CD4-positive, alpha-beta T cell treated with Interferon alpha-2 for 1 hour (primary cell): ENCODE results near the gene ARHGAP20.

Experiments used
- DNase-seq, 2 donors: peaks; one replicate each; pipeline ENCODE4 v3.0.0-alpha.2; 2020 to 2022

ARHGAP20 gene

GRCh38 chr11:110711776-110712658, at the start of gene ARHGAP20:
Gene ARHGAP20 (minus strand): TSS chr11:110712437. CDS start chr11:110712231, 206 bp downstream.
- DNase-seq, result peak; percentile 32 to 33

- no peak for DNase-seq
Observed at GRCh38 chr11:110761991-110762390, 49.8 kb upstream of the ARHGAP20 start.

GRCh38 chr11:110761131-110761530, 48.9 kb upstream of the ARHGAP20 start:
- no peak for DNase-seq

- DNase-seq, result no peak
Observed at GRCh38 chr11:110759972-110760381, 47.7 kb upstream of the ARHGAP20 start.

- DNase-seq, result no peak
Observed at GRCh38 chr11:110757962-110758755, 45.9 kb upstream of the ARHGAP20 start.

- no peak for DNase-seq
Observed at GRCh38 chr11:110757066-110757465, 44.8 kb upstream of the ARHGAP20 start.

GRCh38 chr11:110755941-110756340, 43.7 kb upstream of the ARHGAP20 start:
- DNase-seq, result no peak

GRCh38 chr11:110752890-110753289, 40.7 kb upstream of the ARHGAP20 start:
- no peak for DNase-seq

- DNase-seq, result no peak
Observed at GRCh38 chr11:110750100-110750499, 37.9 kb upstream of the ARHGAP20 start.

GRCh38 chr11:110747531-110747930, 35.3 kb upstream of the ARHGAP20 start:
- no peak for DNase-seq

GRCh38 chr11:110738641-110739040, 26.4 kb upstream of the ARHGAP20 start:
- no peak for DNase-seq

- no peak for DNase-seq
Observed at GRCh38 chr11:110737593-110737992, 25.4 kb upstream of the ARHGAP20 start.

GRCh38 chr11:110736171-110736553, 23.9 kb upstream of the ARHGAP20 start:
- DNase-seq, result no peak

GRCh38 chr11:110735455-110736170, 23.4 kb upstream of the ARHGAP20 start:
- no peak for DNase-seq

- no peak for DNase-seq
Observed at GRCh38 chr11:110734790-110735189, 22.6 kb upstream of the ARHGAP20 start.

GRCh38 chr11:110730773-110731172, 18.5 kb upstream of the ARHGAP20 start:
- no peak for DNase-seq

GRCh38 chr11:110728883-110729282, 16.6 kb upstream of the ARHGAP20 start:
- DNase-seq, result no peak

GRCh38 chr11:110728476-110728875, 16.2 kb upstream of the ARHGAP20 start:
- DNase-seq, result no peak

GRCh38 chr11:110724358-110724757, 12.1 kb upstream of the ARHGAP20 start:
- no peak for DNase-seq

- DNase-seq, result no peak
Observed at GRCh38 chr11:110720431-110721275, 8.4 kb upstream of the ARHGAP20 start.

- no peak for DNase-seq
Observed at GRCh38 chr11:110716361-110716760, 4.1 kb upstream of the ARHGAP20 start.

GRCh38 chr11:110715541-110715940, 3.3 kb upstream of the ARHGAP20 start:
- DNase-seq, result no peak
